D341Med (cell line): Measurements from ENCODE around the gene MSANTD1.

Experiments used
- DNase-seq: peaks from one replicate; pipeline ENCODE4 v3.0.0; 2012; ENCODE audit warnings: low spot score

The MSANTD1 gene

GRCh38 chr4:3233391-3234071 is 15.4 kb upstream of the MSANTD1 start:
- DNase-seq, result no peak

- no peak for DNase-seq
These were observed 14.6 kb upstream of the MSANTD1 start for GRCh38 chr4:3234171-3235029.

GRCh38 chr4:3235030-3235345 is 14.0 kb upstream of the MSANTD1 start:
- DNase-seq, result no peak

GRCh38 chr4:3235581-3235980 is 13.4 kb upstream of the MSANTD1 start:
- no peak for DNase-seq

- no peak for DNase-seq
These were observed 12.6 kb upstream of the MSANTD1 start for GRCh38 chr4:3236326-3236878.

GRCh38 chr4:3237266-3237665 is 11.7 kb upstream of the MSANTD1 start:
- no peak for DNase-seq

- no peak for DNase-seq
These were observed 11.0 kb upstream of the MSANTD1 start for GRCh38 chr4:3237712-3238560.

- no peak for DNase-seq
These were observed 10.2 kb upstream of the MSANTD1 start for GRCh38 chr4:3238721-3239120.

GRCh38 chr4:3239303-3239702 is 9.7 kb upstream of the MSANTD1 start:
- DNase-seq, result no peak

- no peak for DNase-seq
These were observed 8.7 kb upstream of the MSANTD1 start for GRCh38 chr4:3239998-3240920.

- DNase-seq, result no peak
These were observed 7.9 kb upstream of the MSANTD1 start for GRCh38 chr4:3240936-3241522.

GRCh38 chr4:3241898-3242524 is 6.9 kb upstream of the MSANTD1 start:
- no peak for DNase-seq

GRCh38 chr4:3243136-3243780 is 5.7 kb upstream of the MSANTD1 start:
- no peak for DNase-seq

- DNase-seq, result no peak
These were observed 5.0 kb upstream of the MSANTD1 start for GRCh38 chr4:3244002-3244401.

- DNase-seq, result no peak
These were observed 4.2 kb upstream of the MSANTD1 start for GRCh38 chr4:3244747-3245146.

- no peak for DNase-seq
These were observed 3.3 kb upstream of the MSANTD1 start for GRCh38 chr4:3245676-3246075.

GRCh38 chr4:3246458-3247398 is 2.2 kb upstream of the MSANTD1 start:
- DNase-seq, result no peak

- no peak for DNase-seq
These were observed 1.4 kb upstream of the MSANTD1 start for GRCh38 chr4:3247399-3248177.
